ENCODE results near the gene ANKRD33. TPM values are rescaled to one million over a fixed set of nuclear protein-coding genes. Genes with fewer than 3 reads are reported as not detected.

ANKRD33 gene
- total RNA-seq, 1 experiment from 2014 or later: not detected

DNA sequence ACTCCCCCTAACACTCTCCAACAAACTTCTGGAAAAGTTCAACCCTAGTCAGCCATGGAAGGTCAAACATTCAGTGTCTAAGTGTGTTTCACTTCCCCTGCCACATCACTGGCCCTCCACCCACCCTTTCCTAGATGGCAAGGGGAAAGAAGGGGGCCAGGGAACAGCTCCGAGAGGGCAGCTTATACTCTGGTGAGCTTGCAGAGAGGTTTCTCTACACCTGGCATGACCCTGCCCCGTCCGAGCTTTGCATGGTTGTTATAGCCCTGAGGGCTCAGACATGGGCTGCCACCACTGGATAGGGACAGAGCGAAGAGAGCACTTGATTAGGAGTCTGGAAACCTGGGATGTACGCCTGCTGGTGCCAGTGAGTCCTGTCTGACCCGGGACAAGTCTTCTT is 23.4 kb downstream of the ANKRD33 start:
- no peaks in the 10 kb centered on the region for H3K9me3 ChIP-seq (ENCODE audit: low read length)
- ATAC-seq (no peak), DNase-seq (no peak)
- no peak overlapping the region for H3K9ac ChIP-seq (ENCODE audit: low read length)
- H3K9me2 ChIP-seq (replicated peaks; ENCODE audit: low read length): no peaks in the 10 kb centered on the region
- no peaks in the 10 kb centered on the region for H3F3A ChIP-seq (ENCODE audit: low read length, unreplicated experiment)
- H4K20me1 ChIP-seq (ENCODE audit: low read length): no peaks in the 10 kb centered on the region
- H3K4me2 ChIP-seq (ENCODE audit: low read length): no peak overlapping the region
- ChIA-PET POLR2A (ENCODE audit: unreplicated experiment) (no interaction called here), CTCF (no interaction called here)
- TF ChIP-seq EZH2 (IDR thresholded peaks at IDR 0.05; ENCODE audit: low read length, unreplicated experiment) (no peak), EZH2phosphoT487 (IDR thresholded peaks at IDR 0.05; ENCODE audit: borderline replicate concordance, low read length) (no peak)
- TF ChIP-seq, protein P1, sequence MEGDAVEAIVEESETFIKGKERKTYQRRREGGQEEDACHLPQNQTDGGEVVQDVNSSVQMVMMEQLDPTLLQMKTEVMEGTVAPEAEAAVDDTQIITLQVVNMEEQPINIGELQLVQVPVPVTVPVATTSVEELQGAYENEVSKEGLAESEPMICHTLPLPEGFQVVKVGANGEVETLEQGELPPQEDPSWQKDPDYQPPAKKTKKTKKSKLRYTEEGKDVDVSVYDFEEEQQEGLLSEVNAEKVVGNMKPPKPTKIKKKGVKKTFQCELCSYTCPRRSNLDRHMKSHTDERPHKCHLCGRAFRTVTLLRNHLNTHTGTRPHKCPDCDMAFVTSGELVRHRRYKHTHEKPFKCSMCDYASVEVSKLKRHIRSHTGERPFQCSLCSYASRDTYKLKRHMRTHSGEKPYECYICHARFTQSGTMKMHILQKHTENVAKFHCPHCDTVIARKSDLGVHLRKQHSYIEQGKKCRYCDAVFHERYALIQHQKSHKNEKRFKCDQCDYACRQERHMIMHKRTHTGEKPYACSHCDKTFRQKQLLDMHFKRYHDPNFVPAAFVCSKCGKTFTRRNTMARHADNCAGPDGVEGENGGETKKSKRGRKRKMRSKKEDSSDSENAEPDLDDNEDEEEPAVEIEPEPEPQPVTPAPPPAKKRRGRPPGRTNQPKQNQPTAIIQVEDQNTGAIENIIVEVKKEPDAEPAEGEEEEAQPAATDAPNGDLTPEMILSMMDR (conservative IDR thresholded peaks at IDR 0.05; ENCODE audit: low read depth, low read length): no peak
- no peak overlapping the region for H3K4me3 ChIP-seq (ENCODE audit: low read length)
- H3K79me2 ChIP-seq (ENCODE audit: low read length): no peaks in the 10 kb centered on the region
- no peak overlapping the region for H2AFZ ChIP-seq (ENCODE audit: low read length)
- BruUV-seq (replicated peaks): no TSS peak
- no peaks in the 10 kb centered on the region for H3K36me3 ChIP-seq (ENCODE audit: low read depth, low read length)
- H3K27ac ChIP-seq (ENCODE audit: low read length): no peak overlapping the region
- intact Hi-C loops (cut with micrococcal nuclease): no loop called here
- H3K27me3 ChIP-seq (ENCODE audit: low read length): no peaks in the 10 kb centered on the region
- H3K4me1 ChIP-seq (ENCODE audit: insufficient read depth, low read length): no peaks in the 10 kb centered on the region

DNA sequence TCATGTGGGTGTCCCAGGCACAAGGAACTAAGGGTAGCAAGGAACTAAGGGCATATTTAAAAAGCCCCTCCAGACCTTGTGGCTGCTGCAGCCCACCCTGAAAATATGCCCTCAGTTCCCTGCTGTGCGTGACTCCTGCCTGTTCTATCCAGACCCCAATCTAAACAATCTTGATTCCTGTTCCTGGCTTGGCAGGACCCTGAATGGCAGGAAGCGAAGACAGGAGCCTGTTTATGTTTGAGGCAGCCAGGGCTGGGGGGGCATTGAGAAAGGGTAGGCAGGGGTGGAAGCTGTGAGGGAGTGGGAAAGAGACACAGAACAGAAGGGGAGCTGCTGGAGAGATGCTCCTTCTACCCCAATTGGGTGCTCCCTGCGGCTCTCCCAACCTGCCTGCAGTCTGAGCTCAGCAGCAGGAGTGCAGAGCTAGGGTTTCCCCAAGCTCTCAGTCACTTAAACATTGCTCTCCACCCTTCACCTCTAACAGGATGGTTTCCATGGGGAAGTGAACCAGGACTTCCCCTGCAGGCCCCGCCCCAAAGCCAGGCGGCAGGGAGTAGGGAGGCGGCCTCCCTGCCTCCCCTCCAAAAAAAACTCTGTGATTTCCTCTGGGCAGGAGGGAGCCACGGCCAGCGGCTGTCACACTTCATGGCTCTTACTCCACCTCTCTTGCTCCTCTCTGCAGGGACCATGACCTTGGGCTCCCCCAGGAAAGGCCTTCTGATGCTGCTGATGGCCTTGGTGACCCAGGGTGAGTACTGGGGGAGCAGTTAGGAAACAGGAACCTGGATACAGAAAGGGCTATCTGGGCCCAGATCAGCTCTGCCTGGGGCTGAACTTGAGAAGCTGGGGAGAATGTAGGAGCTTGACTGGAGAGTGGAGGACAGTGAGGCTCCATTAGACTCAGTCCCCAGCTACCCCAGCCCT is 24.1 kb downstream of the ANKRD33 start:
- TF ChIP-seq EZH2 (IDR thresholded peaks at IDR 0.05; ENCODE audit: low read length, unreplicated experiment) (no peak), EZH2phosphoT487 (IDR thresholded peaks at IDR 0.05; ENCODE audit: borderline replicate concordance, low read length) (no peak)
- TF ChIP-seq, protein P1 (conservative IDR thresholded peaks at IDR 0.05; ENCODE audit: low read depth, low read length): no peak
- H3K36me3 ChIP-seq (ENCODE audit: low read depth, low read length): no peaks in the 10 kb centered on the region
- peak overlapping the region; percentile 50; the same call in 1 of the 2 replicates for H2AFZ ChIP-seq (ENCODE audit: low read length)
- H3K27ac ChIP-seq (ENCODE audit: low read length): no peak overlapping the region
- H3K4me2 ChIP-seq (ENCODE audit: low read length): no peak overlapping the region
- H3K79me2 ChIP-seq (ENCODE audit: low read length): no peaks in the 10 kb centered on the region
- H3K9me2 ChIP-seq (replicated peaks; ENCODE audit: low read length): no peaks in the 10 kb centered on the region
- H3K4me1 ChIP-seq (ENCODE audit: insufficient read depth, low read length): no peaks in the 10 kb centered on the region
- ChIA-PET CTCF (no interaction called here), POLR2A (ENCODE audit: unreplicated experiment) (no interaction called here)
- ATAC-seq (peak; percentile 35; the same call in 1 of the 2 replicates), DNase-seq (no peak)
- intact Hi-C loops (cut with micrococcal nuclease): no loop called here
- no peak overlapping the region for H3K4me3 ChIP-seq (ENCODE audit: low read length)
- H4K20me1 ChIP-seq (ENCODE audit: low read length): no peaks in the 10 kb centered on the region
- no peaks in the 10 kb centered on the region for H3K9me3 ChIP-seq (ENCODE audit: low read length)
- no peak overlapping the region for H3K9ac ChIP-seq (ENCODE audit: low read length)
- no TSS peak for BruUV-seq (replicated peaks)
- no peaks in the 10 kb centered on the region for H3F3A ChIP-seq (ENCODE audit: low read length, unreplicated experiment)
- H3K27me3 ChIP-seq (ENCODE audit: low read length): no peaks in the 10 kb centered on the region
